ENCODE measurements around the gene TMEM218.
A peak's percentile ranks its signal among the peaks of the same experiment; 100 is the strongest.
"Not testable (repeated sequence)": the region's sequence is repeated elsewhere in the genome, so short reads cannot be mapped to it uniquely, and the experiment has no call there.

TMEM218 gene

DNA sequence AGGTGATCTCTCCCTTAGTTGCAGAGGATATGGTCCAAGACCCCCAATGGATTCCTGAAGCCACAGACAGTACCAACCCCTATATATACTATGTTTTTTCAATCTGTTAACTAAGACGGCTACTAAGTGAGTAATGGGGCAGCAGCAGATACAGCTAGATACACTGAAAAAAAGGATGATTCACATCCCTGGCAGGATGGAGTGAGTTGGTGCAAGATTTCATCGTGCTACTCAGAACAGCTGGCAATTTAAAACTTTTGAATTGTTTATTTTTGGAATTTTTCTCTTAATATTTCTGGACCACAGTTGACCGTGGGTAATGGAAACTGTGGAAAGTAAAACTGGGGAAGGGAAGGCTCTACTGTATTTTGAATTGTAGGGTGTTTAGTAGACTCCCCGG lies 17.0 kb upstream of the TMEM218 start:
- no peak for DNase-seq

DNA sequence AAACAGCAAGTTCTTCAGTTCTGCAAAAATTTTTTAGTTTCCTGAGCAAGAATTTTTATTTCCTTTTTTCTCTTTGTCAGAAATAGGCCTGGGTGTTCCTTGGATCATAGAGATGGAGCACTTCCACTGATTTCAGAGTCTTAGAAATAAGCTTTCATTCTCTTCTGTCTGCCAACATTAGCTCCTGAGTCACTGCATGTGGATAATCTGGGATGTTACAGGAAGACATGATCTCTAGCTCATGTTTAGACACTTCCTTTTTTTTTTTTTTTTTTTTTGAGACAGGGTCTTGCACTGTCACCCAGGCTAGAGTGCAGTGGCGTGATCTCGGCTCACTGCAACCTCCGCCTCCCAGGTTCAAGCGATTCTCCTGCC lies 13.2 kb upstream of the TMEM218 start:
- no peak for DNase-seq

DNA sequence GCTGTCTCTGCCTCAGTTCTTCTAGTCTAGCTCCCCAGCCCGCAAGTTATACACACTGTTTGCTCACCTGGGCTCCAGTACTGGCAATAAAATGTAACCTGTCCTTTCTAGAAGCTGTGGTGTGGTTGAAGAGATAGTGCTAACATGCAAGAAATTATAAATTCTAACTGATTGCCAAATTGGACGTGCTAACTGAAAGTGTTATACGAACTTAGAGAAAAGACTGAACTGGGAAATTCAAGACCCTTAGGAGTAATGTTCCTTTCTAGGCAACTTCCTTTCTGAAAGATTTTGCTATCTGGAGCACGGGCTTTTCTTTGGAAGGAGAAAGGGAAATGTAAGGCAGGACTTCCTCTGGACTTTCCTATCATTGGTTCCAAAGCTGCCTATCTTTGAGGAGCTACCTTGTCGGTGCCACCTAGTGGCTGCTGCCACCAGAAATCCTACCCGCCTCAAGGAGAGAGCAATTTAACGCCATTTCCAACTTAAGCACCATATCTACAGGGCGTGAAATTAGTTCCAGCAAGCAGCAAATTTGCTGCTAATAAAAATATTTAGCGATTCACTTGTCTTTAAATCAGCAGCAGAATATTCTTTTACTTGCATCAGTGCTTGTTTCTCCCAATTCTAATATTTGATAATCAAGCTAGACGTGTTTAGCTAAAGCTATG lies 12.7 kb upstream of the TMEM218 start:
- peak; percentile 7 for DNase-seq

DNA sequence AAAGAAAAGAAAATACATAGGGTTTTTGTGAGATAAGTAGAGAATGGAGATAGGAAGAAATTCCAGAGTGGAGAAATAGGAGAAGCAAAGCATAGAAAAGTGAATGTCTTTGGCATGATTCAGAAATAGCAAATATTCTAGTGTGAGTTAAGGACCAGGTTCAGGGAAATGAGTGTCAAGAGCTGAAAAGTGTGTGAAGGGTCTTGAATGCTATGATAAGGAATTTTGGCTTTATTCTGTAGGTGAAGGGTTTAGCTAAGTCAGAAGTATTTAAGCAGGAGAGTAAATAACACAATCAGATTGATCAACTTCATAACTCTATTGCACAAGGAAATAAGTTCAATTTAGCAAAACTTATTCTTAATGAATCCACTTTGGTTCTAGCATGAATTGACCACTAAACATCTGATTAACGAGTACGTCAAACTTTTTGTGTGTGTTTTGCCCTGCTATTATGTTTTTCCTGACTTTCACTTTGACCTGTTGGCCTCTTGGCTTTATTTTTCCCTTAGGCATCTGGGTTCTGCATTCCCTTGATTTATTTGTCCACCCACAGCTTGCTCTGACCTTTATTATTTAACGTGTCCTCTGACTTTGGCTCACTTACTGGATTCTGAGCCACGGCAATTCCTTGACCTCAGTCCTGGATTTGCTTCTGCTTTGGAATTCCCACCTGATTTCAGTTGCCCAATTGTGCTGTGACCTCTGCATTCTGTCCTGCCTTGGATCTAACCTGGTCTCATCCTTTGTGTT lies 11.9 kb upstream of the TMEM218 start:
- DNase-seq: no peak

DNA sequence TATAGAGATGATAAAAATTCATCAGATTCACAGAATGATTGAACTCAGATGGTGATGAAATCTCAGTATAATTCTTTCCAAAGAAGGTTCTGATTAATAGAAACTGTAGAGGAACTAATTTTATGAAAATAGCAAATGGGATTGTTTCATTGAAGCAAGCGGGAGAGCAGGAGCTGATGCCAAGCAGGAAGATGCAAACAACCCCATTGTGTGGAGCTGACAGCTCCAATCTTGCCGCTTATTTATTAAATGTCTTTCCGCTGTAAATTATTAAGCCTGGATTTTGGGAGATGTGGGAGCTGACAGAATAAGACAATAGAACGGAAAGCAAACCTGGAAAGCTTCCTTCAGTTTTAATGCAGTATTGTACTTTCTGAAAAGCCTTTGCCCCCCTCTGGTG lies 6.0 kb upstream of the TMEM218 start:
- no peak for DNase-seq

DNA sequence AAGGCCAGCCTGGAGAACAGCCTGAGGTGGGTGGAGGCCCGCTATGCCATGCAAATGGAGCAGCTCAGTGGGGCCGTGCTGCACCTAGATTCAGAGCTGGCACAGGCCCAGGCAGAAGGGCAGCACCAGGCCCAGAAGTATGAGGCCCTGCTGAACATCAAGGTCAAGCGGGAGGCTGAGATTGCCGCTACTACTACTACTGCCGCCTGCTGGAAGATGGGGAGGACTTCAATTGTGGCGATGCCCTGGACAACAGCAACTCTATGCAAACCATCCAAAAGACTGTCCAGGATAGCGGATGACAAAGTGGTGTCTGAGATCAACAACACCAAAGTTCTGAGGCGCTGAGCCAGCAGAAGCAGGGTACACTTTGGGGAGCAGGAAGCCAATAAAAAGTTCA lies 3.1 kb upstream of the TMEM218 start:
- DNase-seq: no peak

DNA sequence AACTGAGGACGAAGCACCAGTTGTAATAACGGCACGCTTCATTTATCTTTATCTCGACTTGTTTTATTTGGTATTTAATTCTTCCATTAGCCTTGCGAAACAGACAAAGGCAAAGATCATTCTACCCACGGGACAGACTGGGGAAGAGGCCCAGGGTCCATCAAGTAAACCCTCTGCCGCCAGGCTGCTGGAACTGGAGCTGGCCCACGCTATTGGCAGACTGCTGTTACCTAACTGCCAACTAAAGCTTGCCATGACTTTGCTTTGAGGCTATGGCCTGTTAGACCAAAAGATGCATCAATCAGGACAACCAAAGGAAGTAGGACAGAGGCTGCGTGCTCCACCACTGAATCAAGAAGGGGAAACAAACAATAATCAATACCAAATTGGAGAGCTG lies 780 bp upstream of the TMEM218 start:
- DNase-seq: no peak

DNA sequence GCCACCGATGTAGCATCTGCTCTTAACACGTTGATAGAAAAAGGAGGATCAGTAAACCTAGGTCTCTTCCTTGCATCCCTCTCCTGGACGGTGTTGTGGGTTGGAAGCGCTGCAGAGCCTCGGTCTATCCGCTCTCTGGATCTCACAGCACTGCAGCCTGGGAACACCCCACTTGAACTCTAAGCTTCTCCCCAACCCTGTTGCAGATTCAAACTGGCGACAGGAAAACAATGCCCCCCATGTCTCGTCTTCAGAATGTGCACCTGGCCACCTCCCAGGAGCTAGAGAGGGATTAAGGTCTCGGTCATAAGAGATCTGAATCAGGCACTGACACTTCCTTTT lies 454 bp downstream of the TMEM218 start:
- DNase-seq: no peak

DNA sequence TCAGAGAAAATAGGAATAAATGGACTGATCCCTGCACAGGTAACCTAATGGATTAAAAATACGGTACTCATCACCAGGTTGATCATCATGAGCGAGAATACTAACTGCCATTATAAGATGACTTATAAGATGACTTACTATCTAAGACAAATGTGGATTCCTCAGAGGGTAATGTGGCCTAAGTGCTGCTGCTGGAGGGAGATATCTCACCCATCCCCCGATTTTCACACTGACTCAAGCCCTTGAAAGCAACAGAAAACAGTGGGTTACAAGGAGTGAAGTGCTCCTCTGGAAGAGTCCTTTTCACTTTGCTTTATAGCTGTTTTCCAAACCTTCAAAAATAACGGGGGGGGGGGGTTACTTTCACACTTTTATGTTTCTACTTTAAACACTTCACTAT lies 920 bp downstream of the TMEM218 start:
- DNase-seq: no peak

DNA sequence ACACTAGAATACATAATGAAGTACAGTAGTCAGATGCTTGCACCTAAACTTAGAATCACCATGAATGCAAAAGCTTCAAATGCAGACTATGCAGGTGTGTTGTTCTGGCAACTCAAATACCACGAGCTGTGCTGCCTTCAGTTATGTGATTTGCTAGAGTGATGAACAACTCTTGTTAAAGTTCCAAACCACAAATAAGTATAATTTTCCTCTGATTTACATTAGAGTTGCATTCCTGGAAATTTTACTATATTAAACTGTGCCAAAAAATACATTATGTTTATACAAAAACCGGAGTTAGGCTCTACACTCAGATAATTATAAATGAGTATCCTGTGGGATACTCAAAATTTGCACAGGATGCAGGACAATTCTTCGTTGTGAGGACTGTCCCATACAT lies 3.0 kb downstream of the TMEM218 start:
- no peak for DNase-seq

DNA sequence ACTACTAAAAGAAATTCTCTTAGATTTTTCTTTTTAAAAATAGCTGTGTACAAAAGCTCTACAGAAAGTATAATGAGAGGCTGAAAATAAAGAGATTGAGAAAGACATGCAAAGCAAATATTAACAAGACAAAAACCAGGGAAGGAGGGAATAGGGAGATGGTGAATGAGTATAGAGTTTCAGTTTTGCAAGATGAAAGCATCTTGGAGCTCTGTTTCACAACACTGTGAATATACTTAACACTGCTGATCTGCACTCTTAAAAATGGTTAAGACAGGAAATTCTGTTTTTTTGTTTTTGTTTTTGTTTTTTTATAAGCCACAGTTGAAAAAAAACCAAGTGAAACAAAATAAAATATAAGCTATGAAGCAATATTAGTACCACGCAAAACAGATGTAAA lies 5.5 kb downstream of the TMEM218 start:
- DNase-seq: no peak

DNA sequence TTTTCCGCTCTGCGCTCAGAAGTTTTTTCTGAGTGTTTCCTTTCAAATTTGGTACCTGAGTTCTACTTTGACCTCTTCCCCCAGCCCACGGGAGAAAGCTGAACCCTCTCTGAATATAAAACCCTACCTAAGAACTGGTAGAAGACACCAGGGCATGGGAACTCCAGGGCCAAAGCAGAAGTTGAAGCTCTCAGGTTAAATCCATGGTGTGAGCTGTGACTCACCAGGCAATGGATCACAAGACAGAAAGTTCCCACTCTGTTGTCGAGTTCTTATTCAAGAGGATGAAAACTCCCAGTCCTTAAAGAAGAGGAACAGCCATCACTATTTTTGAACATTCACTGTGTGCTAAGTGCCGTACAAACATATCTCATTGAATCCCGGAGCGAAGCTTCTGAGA lies 8.9 kb downstream of the TMEM218 start:
- DNase-seq: no peak

DNA sequence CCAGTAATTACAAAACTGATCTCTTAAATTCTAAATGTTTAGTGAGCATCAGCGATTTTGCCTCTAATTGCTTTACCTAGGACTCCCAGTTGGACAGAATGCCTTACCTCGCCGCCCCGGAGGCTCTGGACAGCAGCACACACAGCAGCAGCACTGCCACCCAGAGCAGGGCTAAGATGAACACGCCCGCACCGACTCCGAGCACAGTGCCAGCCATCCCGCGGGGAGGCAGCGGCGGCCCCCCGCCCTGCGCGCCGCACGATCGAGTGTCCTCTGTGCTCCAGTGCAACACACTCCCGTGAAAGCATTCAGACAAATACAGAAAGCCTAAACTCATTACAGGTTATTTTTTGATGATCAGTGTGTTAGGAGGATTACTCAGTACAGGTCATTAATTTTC lies 9.4 kb downstream of the TMEM218 start:
- DNase-seq: no peak

DNA sequence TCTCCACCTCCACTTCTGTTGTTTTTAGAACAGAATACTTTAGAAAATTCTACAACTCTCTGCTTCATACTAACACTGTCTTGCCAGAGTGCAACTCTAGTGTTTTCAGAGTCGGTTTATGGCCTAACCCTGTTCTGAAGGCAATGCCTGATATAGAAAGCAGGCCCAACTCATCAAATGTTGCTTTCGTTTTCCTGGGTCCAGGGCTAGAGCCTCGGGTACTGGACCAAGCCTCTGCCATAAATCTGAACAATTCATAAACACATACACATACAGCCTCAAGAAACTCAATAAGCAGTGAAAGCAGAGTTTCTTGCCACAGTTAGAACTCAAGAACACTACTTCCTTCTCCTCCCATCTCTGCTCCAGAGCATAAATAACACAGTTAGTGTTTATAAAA lies 9.8 kb downstream of the TMEM218 start:
- DNase-seq: no peak

DNA sequence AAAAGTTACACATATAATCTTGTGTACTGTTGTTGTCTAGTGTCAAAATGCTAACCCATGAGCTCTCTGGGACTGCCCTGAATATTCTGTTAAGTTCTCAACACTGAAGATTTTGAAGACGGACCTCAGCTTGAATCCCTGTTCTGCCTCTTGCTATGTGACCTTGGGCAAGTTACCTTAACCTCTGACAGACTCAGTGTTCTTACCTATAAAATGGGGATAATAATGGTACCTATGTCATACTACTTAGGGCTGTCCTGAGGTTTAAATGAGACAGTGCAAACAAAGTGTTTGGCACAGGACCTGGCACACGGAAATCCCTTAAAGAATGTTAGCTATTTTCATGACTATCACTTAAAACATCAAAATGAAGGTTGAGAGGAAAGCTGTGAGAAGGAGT lies 11.3 kb downstream of the TMEM218 start:
- no peak for DNase-seq

DNA sequence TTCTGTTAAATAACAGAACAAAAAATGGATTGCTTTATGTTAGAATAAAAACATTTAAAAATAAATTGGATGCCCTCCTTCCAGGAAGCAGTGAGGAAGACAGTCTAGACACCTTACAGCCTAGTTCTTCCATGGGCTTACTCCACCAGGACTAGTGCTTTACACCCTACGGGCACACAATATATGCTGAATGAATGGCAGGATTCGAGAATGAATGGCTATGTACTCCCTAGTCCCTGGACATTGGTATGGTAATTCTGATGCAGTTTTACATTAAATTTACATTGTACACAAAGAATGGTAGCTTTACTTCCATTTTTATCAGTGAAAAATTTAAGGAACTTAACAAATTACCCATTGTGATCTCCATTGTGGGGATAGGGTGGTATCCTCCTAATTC lies 16.7 kb downstream of the TMEM218 start:
- no peak for DNase-seq

DNA sequence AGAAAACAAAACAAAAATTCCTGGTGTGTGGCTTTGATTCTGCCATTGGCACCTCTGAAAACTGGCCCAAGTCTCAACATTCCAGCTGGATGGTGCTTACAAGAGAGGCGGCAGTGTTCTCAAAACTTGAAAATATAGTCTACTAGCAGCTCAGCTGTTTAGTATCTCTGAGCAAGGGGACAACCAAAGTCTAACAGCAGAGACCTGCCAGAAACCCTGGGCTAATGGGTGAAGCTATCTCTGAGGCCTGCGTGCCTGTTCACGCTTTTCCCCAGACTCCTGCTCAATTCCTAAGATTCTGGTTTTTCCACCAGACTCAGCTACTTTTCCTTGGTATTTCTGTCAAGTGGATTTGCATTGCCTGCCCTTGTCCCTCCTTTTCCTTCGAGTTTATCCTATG lies 17.9 kb downstream of the TMEM218 start:
- no peak for DNase-seq

DNA sequence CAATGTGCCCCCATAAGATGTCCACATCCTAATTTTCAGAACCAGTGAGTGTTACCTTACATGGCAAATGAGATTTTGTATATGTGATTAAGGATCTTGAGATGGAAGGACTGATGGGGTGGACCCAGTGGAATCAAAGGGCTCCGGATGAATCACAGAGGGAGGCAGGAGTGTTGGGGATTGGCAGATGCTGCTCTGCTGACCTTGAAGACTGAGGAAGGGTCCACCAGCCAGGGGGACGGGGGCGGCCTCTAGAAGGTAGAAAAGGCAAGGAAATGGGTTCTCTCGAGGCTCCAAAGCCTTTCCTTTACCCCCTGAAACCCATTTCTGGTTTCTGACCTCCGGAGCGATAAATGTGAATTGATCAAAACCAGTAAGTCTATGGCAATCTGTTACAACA lies 18.8 kb downstream of the TMEM218 start:
- no peak for DNase-seq

DNA sequence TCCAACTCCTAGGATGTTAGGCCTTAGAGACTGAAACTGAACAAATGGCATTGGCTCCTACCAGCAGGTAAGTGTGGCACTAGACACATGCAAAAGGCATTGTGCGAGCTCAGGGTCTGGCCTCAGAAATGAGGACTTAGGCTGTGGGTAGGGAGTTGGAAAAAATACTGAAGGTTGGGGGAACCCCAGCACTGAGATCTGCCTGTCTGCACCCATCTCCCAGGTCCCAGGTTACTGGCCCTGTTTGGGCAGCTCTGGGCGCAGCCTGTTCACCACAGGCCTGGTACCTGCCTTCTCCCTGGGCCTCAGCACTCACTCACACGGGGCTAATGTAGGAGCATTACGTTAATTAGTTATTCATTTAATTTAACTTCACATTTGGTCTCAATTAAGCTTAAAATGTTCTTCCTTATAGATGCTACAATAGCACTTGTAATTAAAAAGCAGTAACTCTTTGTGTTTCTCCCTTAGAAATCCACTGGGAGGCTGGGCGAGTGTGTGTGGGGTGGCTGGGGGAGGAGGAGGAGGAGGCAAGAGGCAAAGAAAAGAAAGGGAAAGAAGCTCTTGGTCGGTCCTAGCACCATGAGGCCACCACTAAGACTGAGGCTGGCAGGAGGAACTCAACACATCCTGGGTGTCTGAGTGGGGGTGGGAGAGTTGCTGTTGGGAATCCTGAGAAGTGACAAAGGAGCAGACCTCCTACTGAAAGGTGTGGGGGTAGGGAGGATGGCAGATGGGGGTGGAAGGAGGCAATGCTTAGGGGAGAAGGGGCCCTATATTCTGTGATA lies 19.4 kb downstream of the TMEM218 start:
- no peak for DNase-seq

DNA sequence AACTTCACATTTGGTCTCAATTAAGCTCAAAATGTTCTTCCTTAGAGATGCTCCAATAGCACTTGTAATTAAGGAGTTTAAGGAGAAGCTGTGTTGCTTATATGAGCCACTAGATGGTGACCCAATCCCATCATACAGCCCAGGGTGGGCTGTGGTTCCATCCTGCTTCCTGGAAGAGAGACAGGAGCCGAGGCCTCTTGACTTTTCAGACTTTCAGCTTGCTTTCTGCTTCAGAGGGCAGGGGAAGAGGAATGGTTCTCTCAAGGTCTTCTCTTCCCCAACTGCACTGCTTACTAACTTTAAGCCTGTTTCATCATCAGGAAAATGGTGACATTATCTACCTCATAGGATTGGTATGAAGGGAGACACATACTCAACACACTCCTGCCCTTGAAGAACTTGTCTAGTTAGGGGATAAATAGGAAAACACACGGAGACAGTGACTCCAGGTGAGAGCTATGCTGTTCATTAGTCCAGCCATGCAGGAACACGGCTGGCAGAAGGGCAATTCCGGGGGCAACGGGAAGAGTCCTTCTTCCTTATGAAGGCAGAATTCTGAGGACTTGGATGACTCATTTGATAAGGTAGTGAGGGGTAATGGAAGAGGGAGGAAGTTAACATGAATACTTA lies 20.1 kb downstream of the TMEM218 start:
- peak; percentile 82 for DNase-seq

DNA sequence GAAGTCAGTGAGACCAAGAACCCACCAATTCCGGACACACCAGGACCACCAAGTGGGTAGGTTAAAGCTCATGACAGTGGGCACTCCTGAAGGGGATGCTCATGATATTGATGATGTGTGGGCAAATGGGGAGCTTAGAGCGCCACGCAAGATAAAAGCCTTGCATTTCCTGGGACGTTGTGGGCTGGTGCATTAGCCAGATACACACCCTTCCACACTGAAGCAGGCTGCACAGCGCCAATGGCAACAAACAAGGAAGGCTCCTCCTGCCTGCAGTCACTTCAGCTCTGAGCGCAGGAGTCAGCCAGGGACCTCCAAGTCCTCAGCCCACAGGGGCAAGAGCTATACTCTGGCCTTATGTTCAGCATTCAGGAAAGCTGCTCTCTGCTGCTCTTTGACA lies 20.6 kb downstream of the TMEM218 start:
- DNase-seq: no peak

DNA sequence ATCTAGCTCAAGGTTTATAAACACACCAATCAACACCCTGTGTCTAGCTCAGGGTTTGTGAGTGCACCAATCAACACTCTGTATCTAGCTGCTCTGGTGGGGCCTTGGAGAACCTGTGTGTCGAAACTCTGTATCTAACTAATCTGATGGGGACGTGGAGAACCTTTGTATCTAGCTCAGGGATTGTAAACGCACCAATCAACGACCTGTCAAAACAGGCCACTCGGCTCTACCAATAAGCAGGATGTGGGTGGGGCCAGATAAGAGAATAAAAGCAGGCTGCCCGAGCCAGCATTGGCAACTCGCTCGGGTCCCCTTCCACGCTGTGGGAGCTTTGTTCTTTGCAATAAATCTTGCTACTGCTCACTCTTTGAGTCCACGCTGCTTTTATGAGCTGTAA lies 21.3 kb downstream of the TMEM218 start:
- not testable (repeated sequence) for DNase-seq

DNA sequence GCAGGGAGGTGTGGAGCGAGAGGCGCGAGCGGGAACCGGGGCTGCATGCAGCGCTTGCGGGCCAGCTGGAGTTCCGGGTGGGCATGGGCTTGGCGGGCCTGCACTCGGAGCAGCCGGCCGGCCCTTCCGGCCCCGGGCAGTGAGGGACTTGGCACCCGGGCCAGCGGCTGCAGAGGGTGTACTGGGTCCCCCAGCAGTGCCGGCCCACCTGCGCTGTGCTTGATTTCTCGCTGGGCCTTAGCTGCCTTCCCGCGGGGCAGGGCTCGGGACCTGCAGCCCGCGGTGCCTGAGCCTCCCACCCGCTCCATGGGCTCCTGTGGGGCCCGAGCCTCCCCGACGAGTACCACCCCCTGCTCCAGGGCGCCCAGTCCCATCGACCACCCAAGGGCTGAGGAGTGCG lies 21.9 kb downstream of the TMEM218 start:
- not testable (repeated sequence) for DNase-seq

Measured in kidney glomerular epithelial cell (primary cell).